ENCODE measurements around the gene CYP19A1.
A peak's percentile ranks its signal among the peaks of the same experiment; 100 is the strongest.
"Not testable (repeated sequence)": the region's sequence is repeated elsewhere in the genome, so short reads cannot be mapped to it uniquely, and the experiment has no call there.

CYP19A1 gene

GRCh38 chr15:51265037-51265555 lies 73.3 kb downstream of the CYP19A1 start:
- no peak for DNase-seq (ENCODE audit: extremely low read depth in 1 of 2, low read depth in 1 of 2)

GRCh38 chr15:51263726-51264125 lies 74.7 kb downstream of the CYP19A1 start:
- DNase-seq (ENCODE audit: extremely low read depth in 1 of 2, low read depth in 1 of 2): no peak

- no peak for DNase-seq (ENCODE audit: extremely low read depth in 1 of 2, low read depth in 1 of 2)
Measured at GRCh38 chr15:51263116-51263515, 75.3 kb downstream of the CYP19A1 start.

GRCh38 chr15:51262463-51262862 lies 75.9 kb downstream of the CYP19A1 start:
- no peak for DNase-seq (ENCODE audit: extremely low read depth in 1 of 2, low read depth in 1 of 2)

- not testable (repeated sequence) for DNase-seq (ENCODE audit: extremely low read depth in 1 of 2, low read depth in 1 of 2)
Measured at GRCh38 chr15:51261113-51261512, 77.3 kb downstream of the CYP19A1 start.

GRCh38 chr15:51260202-51260601 lies 78.2 kb downstream of the CYP19A1 start:
- no peak for DNase-seq (ENCODE audit: extremely low read depth in 1 of 2, low read depth in 1 of 2)

- DNase-seq (ENCODE audit: extremely low read depth in 1 of 2, low read depth in 1 of 2): no peak
Measured at GRCh38 chr15:51255533-51255932, 82.9 kb downstream of the CYP19A1 start.

GRCh38 chr15:51253366-51253765 lies 85.0 kb downstream of the CYP19A1 start:
- no peak for DNase-seq (ENCODE audit: extremely low read depth in 1 of 2, low read depth in 1 of 2)

GRCh38 chr15:51252671-51253070 lies 85.7 kb downstream of the CYP19A1 start:
- DNase-seq (ENCODE audit: extremely low read depth in 1 of 2, low read depth in 1 of 2): no peak

- no peak for DNase-seq (ENCODE audit: extremely low read depth in 1 of 2, low read depth in 1 of 2)
Measured at GRCh38 chr15:51251556-51251955, 86.8 kb downstream of the CYP19A1 start.

GRCh38 chr15:51250217-51251011 lies 88.0 kb downstream of the CYP19A1 start:
- no peak for DNase-seq (ENCODE audit: extremely low read depth in 1 of 2, low read depth in 1 of 2)

GRCh38 chr15:51245628-51246027 lies 92.8 kb downstream of the CYP19A1 start:
- DNase-seq (ENCODE audit: extremely low read depth in 1 of 2, low read depth in 1 of 2): no peak

- DNase-seq (ENCODE audit: extremely low read depth in 1 of 2, low read depth in 1 of 2): no peak
Measured at GRCh38 chr15:51244423-51244869, 94.0 kb downstream of the CYP19A1 start.

GRCh38 chr15:51243774-51244173 lies 94.6 kb downstream of the CYP19A1 start:
- DNase-seq (ENCODE audit: extremely low read depth in 1 of 2, low read depth in 1 of 2): no peak

GRCh38 chr15:51240066-51240465 lies 98.3 kb downstream of the CYP19A1 start:
- no peak for DNase-seq (ENCODE audit: extremely low read depth in 1 of 2, low read depth in 1 of 2)

GRCh38 chr15:51237816-51238215 lies 100.6 kb downstream of the CYP19A1 start:
- DNase-seq (ENCODE audit: extremely low read depth in 1 of 2, low read depth in 1 of 2): no peak

- DNase-seq (ENCODE audit: extremely low read depth in 1 of 2, low read depth in 1 of 2): no peak
Measured at GRCh38 chr15:51234176-51234927, 104.0 kb downstream of the CYP19A1 start.

GRCh38 chr15:51232581-51232980 lies 105.8 kb downstream of the CYP19A1 start:
- DNase-seq (ENCODE audit: extremely low read depth in 1 of 2, low read depth in 1 of 2): no peak

GRCh38 chr15:51229907-51230330 lies 108.5 kb downstream of the CYP19A1 start:
- DNase-seq (ENCODE audit: extremely low read depth in 1 of 2, low read depth in 1 of 2): no peak

- peak in 1 of 2 donors; percentile 20 for DNase-seq (ENCODE audit: extremely low read depth in 1 of 2, low read depth in 1 of 2)
Measured at GRCh38 chr15:51227940-51228732, 110.3 kb downstream of the CYP19A1 start.

All from stimulated activated CD8-positive, alpha-beta memory T cell treated with anti-CD3 and anti-CD28 coated beads, Interleukin-7, amount 100 ng/mL, for 48 hours (primary cell).